PC-9 (cell line): ENCODE measurements around the gene COL4A4. TPM values are rescaled to one million over a fixed set of nuclear protein-coding genes. Genes with fewer than 3 reads are reported as not detected.

ENCODE experiments used
- BruUV-seq: library from RNA; stranded (reverse); fragments of 400-500 nt; replicated peaks from 2 replicates; lab custom pipeline; 2021; lab: Mats Ljungman, UMichigan
- CTCF ChIA-PET: fragments of 300-600 bp; sonication (Branson Sonifier 250); formaldehyde crosslinking; loops from one replicate; lab custom pipeline; 2022; ENCODE audit warnings: antibody characterized with exemption; lab: Charles Lee
- POLR2A ChIA-PET: fragments of 300-600 bp; sonication (Branson Sonifier 250); formaldehyde crosslinking; loops from one replicate; lab custom pipeline; 2022; ENCODE audit warnings: antibody characterized with exemption; ENCODE audit not compliant: unreplicated experiment; lab: Charles Lee
- DNase-seq, 2 experiments: peaks; one replicate each; pipeline versions ENCODE4 v3.0.0 to v3.0.0-alpha.2; 2015 to 2022; ENCODE audit warnings: mixed read lengths in 1 of 2
- H2AFZ ChIP-seq: fragments of 200-600 bp; sonication (generic); 2 replicates; pipeline ENCODE4 v1.8.1; 2017; ENCODE audit warnings: antibody characterized with exemption
- H3F3A ChIP-seq: fragments of 200-600 bp; sonication (generic); 2 replicates; pipeline ENCODE4 v1.8.1; 2017; ENCODE audit warnings: antibody characterized with exemption, mild to moderate bottlenecking, low read depth; ENCODE audit not compliant: insufficient read depth
- H3K27ac ChIP-seq: fragments of 200-600 bp; sonication (generic); 2 replicates; pipeline ENCODE4 v1.6.1; 2016; ENCODE audit warnings: mixed run types
- H3K27me3 ChIP-seq: fragments of 200-600 bp; sonication (generic); 2 replicates; pipeline ENCODE4 v1.6.1; 2016; ENCODE audit warnings: low read depth, mixed run types; ENCODE audit not compliant: insufficient read depth
- H3K36me3 ChIP-seq: fragments of 200-600 bp; sonication (generic); 2 replicates; pipeline ENCODE4 v1.6.1; 2016; ENCODE audit warnings: low read depth, mixed run types
- H3K4me1 ChIP-seq: fragments of 200-600 bp; sonication (generic); replicated peaks from 2 replicates; pipeline ENCODE4 v1.6.1; 2016; ENCODE audit warnings: mixed run types; ENCODE audit not compliant: insufficient read depth
- H3K4me2 ChIP-seq: fragments of 200-600 bp; sonication (generic); 2 replicates; pipeline ENCODE4 v1.6.1; 2017; ENCODE audit warnings: mixed run types
- H3K4me3 ChIP-seq: fragments of 200-600 bp; sonication (generic); 2 replicates; pipeline ENCODE4 v1.6.1; 2016; ENCODE audit warnings: mixed run types
- H3K79me2 ChIP-seq: fragments of 200-600 bp; sonication (generic); 2 replicates; pipeline ENCODE4 v1.6.1; 2017; ENCODE audit warnings: low read depth, mixed run types
- H3K9me2 ChIP-seq: fragments of 200-600 bp; sonication (generic); 2 replicates; pipeline ENCODE4 v1.8.1; 2017; ENCODE audit warnings: mild to moderate bottlenecking; ENCODE audit not compliant: insufficient read depth
- H3K9me3 ChIP-seq: fragments of 200-600 bp; sonication (generic); 2 replicates; pipeline ENCODE4 v1.8.1; 2016; ENCODE audit warnings: low read depth; ENCODE audit not compliant: insufficient read depth
- H4K20me1 ChIP-seq: fragments of 200-600 bp; sonication (generic); 2 replicates; pipeline ENCODE4 v1.8.1; 2017; ENCODE audit not compliant: insufficient read depth
- CTCF ChIP-seq: fragments of 200-600 bp; sonication (generic); conservative IDR thresholded peaks from 2 replicates; pipeline ENCODE4 v1.6.1; 2017; ENCODE audit warnings: mixed run types, antibody characterized with exemption, mild to moderate bottlenecking, moderate library complexity
- EZH2 ChIP-seq: fragments of 200-600 bp; sonication (generic); IDR thresholded peaks from 2 replicates; pipeline ENCODE4 v1.8.0; 2017; ENCODE audit warnings: antibody characterized with exemption, low read depth
- intact Hi-C: fragments of 100-400 bp; cut with micrococcal nuclease; formaldehyde crosslinking; loops from one replicate; pipeline ENCODE4 v1.10.0; 2022; ENCODE audit not compliant: unreplicated experiment
- total RNA-seq: library from RNA; stranded (reverse); gene quantifications from 2 replicates; pipeline ENCODE4 v1.2.3, GENCODE V29; 2021

The COL4A4 gene
- total RNA-seq, 1 experiment from 2014 or later: 5.6 TPM

DNA sequence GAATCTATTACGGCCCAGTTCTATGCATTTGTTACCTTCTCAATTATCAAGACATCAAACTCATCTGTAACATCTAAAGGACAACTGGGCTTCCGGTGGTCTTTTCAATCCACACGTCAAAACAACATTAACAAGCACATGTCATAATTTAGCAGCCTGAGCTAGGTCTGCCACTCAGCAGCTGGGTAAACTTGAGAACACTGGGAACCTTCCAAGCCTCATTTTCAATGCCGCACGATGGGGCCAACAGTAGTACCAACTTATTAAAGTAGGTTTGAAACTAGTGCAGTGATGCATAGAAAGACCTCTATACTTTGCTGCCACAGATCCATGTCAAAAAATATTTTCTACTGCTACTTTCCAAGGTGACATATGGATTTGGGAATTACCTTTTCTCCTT is 60.4 kb downstream of the COL4A4 start:
- no peaks in the 10 kb centered on the region for H3K4me1 ChIP-seq
- ChIA-PET CTCF (no interaction called here), POLR2A (interaction anchor here (0.7 kb wide), 1 partner anchor 1438 kb away, joined by 5 read pairs; no protein-coding TSS in a partner anchor)
- no peaks in the 10 kb centered on the region for H3F3A ChIP-seq
- no peaks in the 10 kb centered on the region for H3K79me2 ChIP-seq
- no peak overlapping the region for H2AFZ ChIP-seq
- TF ChIP-seq CTCF: no peak
- TF ChIP-seq EZH2: no peak
- no peak overlapping the region for H3K4me2 ChIP-seq
- DNase-seq: no peak
- intact Hi-C loops: loop anchor here (10.0 kb wide), 1 partner anchor 119 kb away; no protein-coding TSS in a partner anchor
- no peaks in the 10 kb centered on the region for H3K27me3 ChIP-seq
- H3K4me3 ChIP-seq: no peak overlapping the region
- H3K36me3 ChIP-seq: no peaks in the 10 kb centered on the region
- no peaks in the 10 kb centered on the region for H3K9me3 ChIP-seq
- BruUV-seq: no TSS peak
- no peak overlapping the region for H3K27ac ChIP-seq
- H3K9me2 ChIP-seq: no peaks in the 10 kb centered on the region
- no peaks in the 10 kb centered on the region for H4K20me1 ChIP-seq

DNA sequence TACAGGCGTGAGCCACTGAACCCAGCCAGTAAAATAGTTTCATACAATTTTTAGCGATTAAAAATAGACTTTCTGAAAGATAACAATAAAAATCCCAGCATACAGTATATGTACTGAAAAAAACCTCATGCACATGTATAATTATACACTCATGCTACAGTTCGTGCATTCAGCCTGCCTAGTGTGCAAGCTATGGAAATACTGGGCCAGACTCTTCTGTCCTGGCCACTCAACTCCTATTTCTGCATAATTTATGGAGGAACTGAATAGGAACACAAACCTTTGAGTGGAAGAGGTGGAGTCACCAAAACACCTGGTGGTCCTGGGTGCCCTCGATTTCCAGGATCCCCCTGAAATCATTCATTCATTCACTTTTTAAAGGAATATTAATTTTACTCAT is 64.7 kb downstream of the COL4A4 start:
- Histone ChIP-seq H3K4me1 (no peaks in the 10 kb centered on the region), H3K27ac (no peak overlapping the region), H3K4me3 (no peak overlapping the region), H3K27me3 (no peaks in the 10 kb centered on the region), H2AFZ (no peak overlapping the region), H3K79me2 (no peaks in the 10 kb centered on the region), H3K36me3 (no peaks in the 10 kb centered on the region), H3K4me2 (no peak overlapping the region), H4K20me1 (no peaks in the 10 kb centered on the region), H3K9me3 (no peaks in the 10 kb centered on the region), H3F3A (no peaks in the 10 kb centered on the region), H3K9me2 (no peaks in the 10 kb centered on the region)
- intact Hi-C loops: no loop called here
- no TSS peak for BruUV-seq
- ChIA-PET POLR2A (no interaction called here), CTCF (no interaction called here)
- no peak for TF ChIP-seq CTCF
- DNase-seq: no peak

GRCh38 chr2:227098162-227098515 is 65.9 kb downstream of the COL4A4 start:
- no peaks in the 10 kb centered on the region for H3K79me2 ChIP-seq
- no peaks in the 10 kb centered on the region for H3K9me2 ChIP-seq
- intact Hi-C loops: no loop called here
- POLR2A ChIA-PET: no interaction called here
- no TSS peak for BruUV-seq
- H2AFZ ChIP-seq: no peak overlapping the region
- no peak overlapping the region for H3K4me3 ChIP-seq
- no peaks in the 10 kb centered on the region for H3K27me3 ChIP-seq
- no peaks in the 10 kb centered on the region for H3K9me3 ChIP-seq
- no peak overlapping the region for H3K27ac ChIP-seq
- no peak for DNase-seq
- no peak for TF ChIP-seq EZH2
- no peak for TF ChIP-seq CTCF
- no peaks in the 10 kb centered on the region for H3K4me1 ChIP-seq
- no peaks in the 10 kb centered on the region for H4K20me1 ChIP-seq
- H3K4me2 ChIP-seq: no peak overlapping the region
- no peaks in the 10 kb centered on the region for H3F3A ChIP-seq
- CTCF ChIA-PET: no interaction called here
- no peaks in the 10 kb centered on the region for H3K36me3 ChIP-seq
